Activated CD4-positive, alpha-beta T cell treated with anti-CD3 and anti-CD28 coated beads, Interleukin-10, Interleukin-2, amounts not matched to agents 100 ng/mL and 50 ng/mL, durations not matched to agents 16 hours and 8 hours (primary cell): ENCODE data around the gene ATP11B.

ENCODE experiments used
- DNase-seq: peaks from one replicate; pipeline ENCODE4 v3.0.0-alpha.2; 2020

The ATP11B gene

GRCh38 chr3:182792901-182793662 is at the start of gene ATP11B:
TSS of gene ATP11B (plus strand) at chr3:182793504. CDS start at chr3:182793760, 256 bp downstream.
- peak; percentile 86 for DNase-seq

DNA sequence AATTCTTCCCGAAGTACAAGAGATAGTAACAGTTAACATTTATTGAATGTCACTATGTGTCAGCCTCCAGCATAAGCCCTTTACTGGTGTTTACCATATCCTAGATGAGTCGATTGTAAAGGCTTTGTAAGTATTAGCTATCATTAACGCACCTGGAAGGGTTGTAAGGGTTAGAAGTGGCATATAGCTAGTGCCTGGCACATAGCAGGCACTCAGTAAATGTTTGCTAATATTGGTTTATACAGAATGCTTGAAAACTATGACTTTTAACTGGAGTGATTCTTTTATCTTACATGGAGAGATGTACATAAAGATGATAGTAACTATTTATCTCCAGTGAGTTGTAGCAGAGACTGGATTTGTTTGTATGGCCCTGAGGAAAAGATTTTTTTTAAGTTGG is 46.3 kb upstream of the ATP11B start:
- DNase-seq, result no peak

DNA sequence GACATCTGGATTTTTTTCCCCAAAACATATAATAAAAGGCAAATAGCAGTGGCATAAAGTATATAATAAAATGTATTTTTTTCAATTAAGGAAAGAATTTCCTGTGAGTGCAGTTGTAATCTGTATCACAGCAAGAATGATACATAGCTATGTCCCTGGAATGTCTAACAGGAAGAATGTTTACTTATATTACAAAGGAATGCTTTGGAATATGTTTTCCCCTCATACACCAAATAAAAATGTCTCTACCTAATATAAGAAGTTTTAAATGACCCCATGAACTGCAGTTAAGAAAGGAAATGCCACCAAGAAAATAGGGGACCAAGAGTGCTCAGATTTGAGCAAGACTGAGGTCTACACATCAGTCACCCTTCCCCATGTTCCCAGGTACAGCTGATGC is 38.0 kb upstream of the ATP11B start:
- DNase-seq, result no peak

DNA sequence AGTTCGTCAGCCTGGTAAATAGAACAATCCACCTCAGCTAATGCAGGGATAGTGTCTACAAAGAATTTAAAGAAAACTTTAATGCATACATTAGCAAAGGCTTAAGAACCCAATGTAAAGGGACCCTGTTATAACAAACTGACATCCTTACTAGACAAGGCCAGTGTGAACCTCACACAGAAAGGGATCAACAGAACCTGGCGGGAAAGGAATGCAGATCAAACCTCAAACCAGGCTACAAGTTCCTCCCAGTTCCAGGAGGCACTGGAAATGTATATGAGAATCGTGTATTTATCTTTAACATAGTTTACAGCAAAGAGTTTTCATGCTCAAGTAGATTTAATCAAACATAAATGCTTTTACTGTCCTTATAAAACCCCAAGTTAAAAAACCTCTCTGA is 37.6 kb upstream of the ATP11B start:
- DNase-seq, result no peak

DNA sequence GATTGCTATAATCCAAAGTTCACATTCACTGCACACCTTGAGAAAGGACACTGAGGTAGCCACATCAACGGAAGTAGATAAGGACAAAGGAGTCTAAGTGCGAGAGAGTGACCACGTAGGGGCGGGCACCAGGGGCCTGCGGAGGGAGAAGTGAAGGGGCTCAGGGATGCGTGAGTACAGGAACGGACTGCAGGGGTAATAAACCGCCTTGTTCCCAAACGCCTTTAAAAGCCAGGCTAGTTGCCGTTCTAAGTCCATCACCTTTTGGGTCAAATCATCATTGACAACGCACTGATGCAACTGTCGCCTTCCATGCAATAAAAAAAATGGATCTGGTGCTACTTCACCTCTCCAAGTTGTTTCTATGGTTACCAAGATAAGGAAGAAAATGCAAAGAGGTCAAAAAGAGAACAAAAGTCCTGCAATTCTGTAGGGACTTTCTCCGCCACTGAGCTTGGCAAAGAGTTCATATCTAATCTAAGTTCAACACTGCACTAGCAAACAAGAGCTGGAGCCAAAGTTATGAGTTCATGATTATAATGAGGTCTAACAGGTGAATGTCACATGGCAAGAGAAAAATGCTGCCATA is 32.6 kb upstream of the ATP11B start:
- no peak for DNase-seq

- DNase-seq, result no peak
Measured at GRCh38 chr3:182763896-182764295, 29.4 kb upstream of the ATP11B start.

DNA sequence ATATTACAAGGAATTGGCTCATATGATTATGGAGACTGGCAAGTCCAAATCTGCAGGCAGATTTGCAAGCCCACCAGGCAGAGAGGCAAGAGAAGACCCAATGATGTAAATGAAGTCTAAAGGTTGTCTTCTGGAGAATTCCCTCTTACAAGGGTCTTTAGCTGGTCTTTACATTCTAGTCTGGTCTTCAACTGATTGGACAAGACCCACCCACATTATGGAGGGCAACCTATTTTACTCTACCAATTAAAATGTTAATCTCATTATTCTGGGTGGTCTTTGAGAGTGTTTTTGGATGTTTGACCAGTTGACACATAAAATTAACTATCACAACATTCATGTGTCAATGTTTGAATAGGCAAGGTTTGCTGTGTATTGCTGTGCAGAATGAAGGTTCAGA is 28.0 kb upstream of the ATP11B start:
- no peak for DNase-seq

GRCh38 chr3:182766099-182766498 is 27.2 kb upstream of the ATP11B start:
- no peak for DNase-seq

DNA sequence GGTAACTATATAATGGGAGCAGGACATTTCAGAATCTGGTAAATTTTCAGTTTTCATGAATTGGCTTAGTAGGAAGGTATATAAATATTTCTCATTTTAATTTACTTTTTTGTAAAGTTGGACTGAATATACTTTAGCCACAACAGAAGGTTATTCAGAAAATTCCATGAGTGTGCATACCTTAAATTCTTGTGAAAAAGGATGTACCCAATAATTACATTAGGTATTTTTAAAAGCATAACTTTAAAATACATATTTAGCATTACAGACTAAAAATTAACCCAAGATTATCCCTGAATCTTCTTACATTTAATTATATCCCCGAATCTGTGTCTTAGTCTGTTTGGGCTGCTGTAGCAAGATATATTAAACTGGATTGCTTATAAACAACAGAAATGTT is 24.9 kb upstream of the ATP11B start:
- DNase-seq, result no peak

- no peak for DNase-seq
Measured at GRCh38 chr3:182769673-182770072, 23.6 kb upstream of the ATP11B start.

GRCh38 chr3:182782149-182782548 is 11.2 kb upstream of the ATP11B start:
- no peak for DNase-seq

DNA sequence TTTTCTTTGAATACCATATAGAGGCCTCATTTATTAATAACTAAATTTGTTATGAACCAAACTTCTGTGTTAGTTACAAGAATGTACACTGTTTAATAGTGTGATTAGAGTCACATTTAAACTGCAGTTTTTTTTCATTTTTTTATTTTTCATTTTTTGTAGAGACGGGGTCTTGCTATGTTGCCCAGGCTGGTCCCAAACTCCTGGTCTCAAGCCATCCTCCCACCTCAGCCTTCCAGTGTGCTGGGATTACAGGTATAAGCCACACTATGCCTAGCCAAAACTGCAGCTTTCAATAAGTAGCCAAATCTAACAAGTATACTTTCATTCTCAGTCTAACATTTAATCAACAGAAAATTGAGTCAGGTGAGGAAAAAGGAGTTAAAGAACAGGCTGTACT is 10.2 kb upstream of the ATP11B start:
- DNase-seq, result no peak

GRCh38 chr3:182784542-182784941 is 8.8 kb upstream of the ATP11B start:
- no peak for DNase-seq

DNA sequence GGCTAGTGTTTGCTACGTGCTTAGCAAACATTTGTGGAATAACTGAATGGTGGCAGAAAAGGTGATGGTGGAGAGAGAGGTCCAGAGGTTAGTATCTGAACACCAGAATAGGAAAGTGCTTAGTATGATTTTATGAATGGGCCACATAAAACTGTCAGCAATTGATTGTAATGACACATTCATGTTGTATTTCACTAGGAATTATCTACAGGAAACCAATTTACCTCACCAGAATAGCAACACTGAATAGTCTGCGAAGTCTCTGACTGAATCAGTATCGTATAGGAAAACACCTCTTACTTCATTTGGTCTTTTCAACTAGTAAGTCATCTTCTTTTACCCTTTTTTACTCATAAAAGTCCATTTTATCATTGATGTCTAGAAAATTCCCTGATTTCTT is 8.2 kb upstream of the ATP11B start:
- no peak for DNase-seq

DNA sequence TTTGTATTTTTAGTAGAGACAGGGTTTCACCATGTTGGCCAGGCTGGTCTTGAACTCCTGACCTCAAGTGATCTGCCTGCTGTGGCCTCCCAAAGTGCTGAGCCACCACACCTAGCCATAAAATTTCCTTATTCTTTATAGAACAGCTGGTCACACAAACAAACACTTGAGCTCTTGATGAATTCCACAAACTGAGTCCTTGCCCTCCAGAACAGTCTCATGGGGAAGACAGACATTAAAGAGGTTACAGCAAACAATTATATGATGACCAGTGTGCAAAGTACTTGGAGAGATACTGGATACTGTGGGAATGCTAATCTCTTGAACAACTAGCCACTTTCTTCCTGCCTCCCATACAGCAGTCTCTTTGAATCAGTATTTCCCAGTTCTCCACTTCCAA is 7.5 kb upstream of the ATP11B start:
- no peak for DNase-seq

GRCh38 chr3:182786564-182787196 is 6.6 kb upstream of the ATP11B start:
- no peak for DNase-seq

DNA sequence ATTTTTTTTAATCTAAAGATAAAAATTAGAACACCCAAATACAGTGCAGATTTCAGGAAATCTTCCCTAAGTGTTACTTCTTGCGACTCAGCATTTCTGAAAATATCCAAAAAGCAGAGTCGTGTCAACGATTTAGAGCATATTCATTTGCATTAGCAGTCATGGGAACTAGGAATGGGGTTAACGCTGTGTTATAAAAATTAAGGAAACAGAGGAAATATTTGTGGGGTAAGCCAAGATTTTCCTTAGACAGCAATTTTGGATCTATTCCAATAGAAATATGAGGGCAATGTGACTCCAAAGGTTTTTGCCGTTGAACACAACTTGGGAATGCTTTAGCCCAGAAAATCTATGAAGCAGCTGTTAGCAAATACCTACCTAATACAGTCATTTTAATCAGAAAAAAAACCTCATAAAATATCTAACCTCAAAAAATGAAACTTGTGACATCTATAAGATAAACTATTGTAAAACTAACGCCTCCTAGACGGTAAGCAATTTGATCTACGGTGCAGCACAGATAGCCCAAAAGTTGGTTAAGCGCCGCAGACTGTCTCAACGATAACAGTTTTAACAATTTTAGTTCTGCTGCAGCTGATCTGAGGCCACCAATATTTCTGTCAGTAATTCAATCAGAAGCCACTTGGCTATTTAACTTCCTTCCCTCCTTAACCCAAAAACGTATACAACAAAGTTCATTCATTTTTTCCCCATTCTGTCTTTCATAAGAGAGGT is 5.8 kb upstream of the ATP11B start:
- no peak for DNase-seq

- peak; percentile 22 for DNase-seq
Measured at GRCh38 chr3:182789371-182789770, 3.9 kb upstream of the ATP11B start.

DNA sequence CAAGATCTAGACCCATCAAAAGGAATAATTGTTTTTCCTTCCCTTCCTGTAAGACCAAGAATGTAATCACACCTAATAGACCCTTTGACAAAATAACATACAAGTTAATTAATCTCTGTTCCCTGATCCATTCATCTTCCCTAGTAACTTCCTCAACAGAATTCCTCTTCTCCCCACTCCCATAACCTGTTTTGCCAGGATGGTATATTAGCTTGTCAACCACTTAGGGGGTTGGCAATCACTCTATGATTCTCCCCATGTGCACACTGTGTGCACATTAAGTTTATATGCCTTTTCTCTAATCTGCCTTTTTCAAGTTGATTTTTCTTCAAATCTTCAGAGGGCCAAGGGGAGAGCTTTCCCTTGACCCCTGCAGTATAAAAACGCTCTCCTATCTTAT is 2.7 kb upstream of the ATP11B start:
- DNase-seq, result no peak

- DNase-seq, result peak; percentile 59
Measured at GRCh38 chr3:182793663-182794454, 555 bp downstream of the ATP11B start.

DNA sequence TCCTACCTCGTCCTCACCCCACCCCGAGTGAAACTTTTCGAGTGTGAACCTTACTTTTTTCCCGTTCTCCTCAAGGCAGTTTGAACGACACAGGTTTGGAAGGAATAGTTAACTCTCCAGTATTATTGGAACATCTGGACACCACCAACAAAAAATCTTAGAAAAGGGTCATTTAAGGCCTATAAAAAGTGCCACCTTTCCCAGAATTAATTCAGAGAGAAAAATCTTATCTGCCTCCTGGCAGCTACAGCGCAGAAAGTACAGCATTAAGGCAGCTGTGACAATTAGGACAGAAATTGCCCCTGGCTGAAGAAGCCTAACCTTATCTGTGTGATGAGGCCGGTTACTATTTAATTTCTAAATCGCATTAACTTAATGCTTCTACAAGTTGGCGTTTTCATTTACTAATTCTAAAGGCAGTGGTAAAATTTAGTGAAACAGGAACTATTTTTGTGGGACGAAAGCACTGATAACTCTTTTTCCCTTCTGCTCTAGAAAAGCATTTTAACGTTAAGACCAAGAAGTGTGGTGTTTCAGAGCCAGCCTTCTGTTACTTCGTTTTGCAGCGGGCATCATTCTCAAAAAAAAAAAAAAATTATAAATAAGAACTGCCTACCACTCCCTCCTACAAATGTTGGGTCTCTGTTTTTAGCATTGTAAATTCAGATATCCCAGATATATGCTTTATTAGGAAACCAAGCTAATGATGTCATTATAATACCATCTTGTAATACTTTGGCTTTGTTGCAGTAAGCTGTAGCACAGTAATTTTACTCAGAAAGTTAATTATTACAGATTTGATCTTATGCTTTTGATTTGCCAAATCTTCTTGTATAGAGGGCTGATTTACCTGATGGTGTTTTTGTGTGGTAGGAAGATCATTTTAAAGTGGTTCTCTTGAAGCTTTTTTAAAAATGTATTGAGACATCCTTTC is 1.4 kb downstream of the ATP11B start:
- DNase-seq, result no peak

- peak; percentile 73 for DNase-seq
Measured at GRCh38 chr3:182795389-182795782, 2.1 kb downstream of the ATP11B start.
